Endodermal cell (in vitro differentiated cells): ENCODE results near the gene TRIM9. TPM values are rescaled to one million over a fixed set of nuclear protein-coding genes. Genes with fewer than 3 reads are reported as not detected.

Experiments
- DNase-seq: peaks from one replicate; pipeline ENCODE4 v3.0.0-alpha.2; 2017
- H3K27ac ChIP-seq: 2 replicates; pipeline ENCODE4 v1.5.1; 2013; ENCODE audit warnings: mild to moderate bottlenecking, low read depth, low read length, moderate library complexity
- H3K27me3 ChIP-seq: 2 replicates; pipeline ENCODE4 v1.6.1; 2013; ENCODE audit warnings: mild to moderate bottlenecking, low read length, moderate library complexity; ENCODE audit not compliant: insufficient read depth, control insufficient read depth, poor library complexity, severe bottlenecking
- H3K36me3 ChIP-seq: 2 replicates; pipeline ENCODE4 v1.7.0; 2013; ENCODE audit warnings: mild to moderate bottlenecking, low read length, moderate library complexity; ENCODE audit not compliant: control insufficient read depth, insufficient read depth
- H3K4me1 ChIP-seq: one replicate; pipeline ENCODE4 v1.7.0; 2013; ENCODE audit warnings: low read length; ENCODE audit not compliant: control insufficient read depth, insufficient read depth
- H3K4me3 ChIP-seq: 2 replicates; pipeline ENCODE4 v1.5.1; 2013; ENCODE audit warnings: mild to moderate bottlenecking, low read length, moderate library complexity
- H3K9ac ChIP-seq: 2 replicates; pipeline ENCODE4 v1.6.1; 2013; ENCODE audit warnings: mild to moderate bottlenecking, low read length, moderate library complexity; ENCODE audit not compliant: poor library complexity, severe bottlenecking; ENCODE audit errors: extremely low read depth
- H3K9me3 ChIP-seq: 2 replicates; pipeline ENCODE4 v1.6.1; 2013; ENCODE audit warnings: mild to moderate bottlenecking, low read length, moderate library complexity; ENCODE audit not compliant: control insufficient read depth
- H3K27ac Mint-ChIP-seq: 2 replicates; pipeline ENCODE4 v1.8.0; 2020; ENCODE audit warnings: mixed read lengths
- H3K27me3 Mint-ChIP-seq: 2 replicates; pipeline ENCODE4 v1.8.0; 2021; ENCODE audit warnings: mild to moderate bottlenecking, mixed read lengths; ENCODE audit not compliant: insufficient read depth
- H3K36me3 Mint-ChIP-seq: 2 replicates; pipeline ENCODE4 v1.8.0; 2020; ENCODE audit warnings: low read depth, mixed read lengths
- H3K4me1 Mint-ChIP-seq: 2 replicates; pipeline ENCODE4 v1.8.0; 2020; ENCODE audit warnings: mixed read lengths
- H3K4me3 Mint-ChIP-seq: 2 replicates; pipeline ENCODE4 v1.8.0; 2020; ENCODE audit warnings: mild to moderate bottlenecking, moderate library complexity, mixed read lengths
- H3K9me3 Mint-ChIP-seq: 2 replicates; pipeline ENCODE4 v1.8.0; 2020; ENCODE audit warnings: mild to moderate bottlenecking, mixed read lengths
- WGBS, 2 experiments: methylation state at CpG; one replicate each; pipeline versions ENCODE4 v1.1.5 to v1.1.7; 2013; ENCODE audit warnings: missing lambda C conversion rate in 2 of 2, mixed read lengths in 1 of 2; ENCODE audit not compliant: insufficient coverage in 1 of 2, insufficient read length in 1 of 2; 5-methylcytosine and 5-hydroxymethylcytosine counted together
- total RNA-seq, 2 donors: library from RNA; stranded (reverse); fragmentation: NEBNext Ultra II Directional in 1 of 2; extraction: Animal tissue kit (Norgen Biotek cat#: 25700) in 1 of 2; gene quantifications; 2 replicates in 1 of 2; 3 replicates in 1 of 2; pipeline ENCODE4 v1.2.1, GENCODE V29; 2021
- TF ChIP-seq, protein P1 (sequence below): fragments of 200-600 bp; sonication (generic); conservative IDR thresholded peaks from 2 replicates; pipeline ENCODE4 v1.5.0; 2021; ENCODE audit warnings: antibody characterized with exemption, mild to moderate bottlenecking

TRIM9 gene
- total RNA-seq, 2 donors from 2014 or later, result 0.81 to 0.82 TPM

DNA sequence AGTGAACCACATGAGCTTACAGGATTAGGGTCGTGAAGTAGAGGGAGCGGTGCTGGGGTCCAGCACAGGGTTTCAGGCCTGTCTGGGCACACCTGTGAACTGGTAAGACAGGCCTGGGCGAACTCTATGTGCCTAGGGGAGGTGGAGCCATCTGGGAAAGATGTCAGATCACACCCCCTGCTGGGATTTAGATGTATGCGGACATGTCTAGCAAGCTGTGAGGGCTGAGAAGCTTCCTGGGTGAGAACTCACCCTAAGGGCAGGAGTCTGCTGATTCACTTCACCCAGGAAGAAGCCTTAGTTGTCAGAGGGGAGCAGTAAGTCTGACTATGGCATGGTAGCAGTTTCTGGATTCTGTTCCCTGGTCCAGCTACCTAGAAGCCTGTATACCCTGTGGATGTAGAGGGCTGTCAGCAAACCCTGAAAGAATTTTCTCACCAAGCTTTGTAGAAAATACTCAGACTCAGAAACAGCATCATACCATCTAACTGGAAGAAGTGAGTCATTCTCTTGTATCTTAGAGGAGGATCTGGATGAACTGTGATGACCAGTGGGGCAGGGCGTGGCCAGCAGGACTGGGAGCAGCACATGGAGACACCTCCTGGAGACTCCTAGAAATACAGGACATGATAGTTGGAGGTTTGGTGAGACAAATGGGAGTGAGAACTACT is 139.4 kb downstream of the TRIM9 start:
- WGBS, 2 experiments, result 84 to 86% methylated on average over 4 to 5 of the region's 5 CpGs
- H3K27ac Mint-ChIP-seq, result no peak overlapping the region
- H3K9me3 Mint-ChIP-seq, result peaks cover 1% of the 10 kb centered on the region
- Histone ChIP-seq H3K9me3 (no peaks in the 10 kb centered on the region), H3K27ac (no peak overlapping the region), H3K9ac (no peak overlapping the region), H3K4me3 (no peak overlapping the region), H3K36me3 (no peaks in the 10 kb centered on the region), H3K4me1 (no peaks in the 10 kb centered on the region), H3K27me3 (no peaks in the 10 kb centered on the region)
- H3K4me1 Mint-ChIP-seq, result peaks cover 3% of the 10 kb centered on the region
- no peak overlapping the region for H3K4me3 Mint-ChIP-seq
- DNase-seq, result peak; percentile 88
- H3K27me3 Mint-ChIP-seq, result no peaks in the 10 kb centered on the region
- TF ChIP-seq, protein P1, sequence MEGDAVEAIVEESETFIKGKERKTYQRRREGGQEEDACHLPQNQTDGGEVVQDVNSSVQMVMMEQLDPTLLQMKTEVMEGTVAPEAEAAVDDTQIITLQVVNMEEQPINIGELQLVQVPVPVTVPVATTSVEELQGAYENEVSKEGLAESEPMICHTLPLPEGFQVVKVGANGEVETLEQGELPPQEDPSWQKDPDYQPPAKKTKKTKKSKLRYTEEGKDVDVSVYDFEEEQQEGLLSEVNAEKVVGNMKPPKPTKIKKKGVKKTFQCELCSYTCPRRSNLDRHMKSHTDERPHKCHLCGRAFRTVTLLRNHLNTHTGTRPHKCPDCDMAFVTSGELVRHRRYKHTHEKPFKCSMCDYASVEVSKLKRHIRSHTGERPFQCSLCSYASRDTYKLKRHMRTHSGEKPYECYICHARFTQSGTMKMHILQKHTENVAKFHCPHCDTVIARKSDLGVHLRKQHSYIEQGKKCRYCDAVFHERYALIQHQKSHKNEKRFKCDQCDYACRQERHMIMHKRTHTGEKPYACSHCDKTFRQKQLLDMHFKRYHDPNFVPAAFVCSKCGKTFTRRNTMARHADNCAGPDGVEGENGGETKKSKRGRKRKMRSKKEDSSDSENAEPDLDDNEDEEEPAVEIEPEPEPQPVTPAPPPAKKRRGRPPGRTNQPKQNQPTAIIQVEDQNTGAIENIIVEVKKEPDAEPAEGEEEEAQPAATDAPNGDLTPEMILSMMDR, result peak; percentile 62
- H3K36me3 Mint-ChIP-seq, result no peaks in the 10 kb centered on the region

- H3K9ac ChIP-seq, result no peak overlapping the region
- Mint-ChIP-seq H3K27me3 (no peaks in the 10 kb centered on the region), H3K4me3 (no peak overlapping the region), H3K9me3 (peaks cover 1% of the 10 kb centered on the region), H3K36me3 (no peaks in the 10 kb centered on the region), H3K27ac (no peak overlapping the region), H3K4me1 (peaks cover 3% of the 10 kb centered on the region)
- no peak overlapping the region for H3K4me3 ChIP-seq
- TF ChIP-seq, protein P1, result peak; percentile 77
- no peak for DNase-seq
- H3K36me3 ChIP-seq, result no peaks in the 10 kb centered on the region
- no peaks in the 10 kb centered on the region for H3K9me3 ChIP-seq
- WGBS, 2 experiments, result 60% methylated on average over 1 of the region's 1 CpG; no CpG with 5 or more reads in 1 of the 2 experiments
- H3K27ac ChIP-seq, result no peak overlapping the region
- H3K4me1 ChIP-seq, result no peaks in the 10 kb centered on the region
- no peaks in the 10 kb centered on the region for H3K27me3 ChIP-seq
Measured at GRCh38 chr14:50954811-50955372, 140.0 kb downstream of the TRIM9 start.

DNA sequence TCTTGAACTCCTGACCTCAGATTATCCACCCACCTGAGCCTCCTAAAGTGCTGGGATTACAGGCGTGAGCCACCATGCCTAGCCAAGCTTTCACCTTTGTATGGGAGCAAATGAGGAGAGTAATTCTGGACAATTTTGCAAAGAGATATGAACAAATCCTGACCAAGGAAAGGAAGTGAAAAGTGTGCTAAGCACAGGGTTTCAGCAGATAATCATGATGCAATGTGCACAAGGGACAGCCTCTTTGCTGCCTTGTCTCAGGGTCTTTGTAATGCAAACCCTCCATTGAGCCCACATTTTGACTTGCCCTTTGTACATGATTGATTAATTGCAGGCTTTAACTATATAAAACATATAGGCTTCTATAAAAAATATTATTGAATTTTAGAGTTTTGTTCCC is 141.4 kb downstream of the TRIM9 start:
- Mint-ChIP-seq H3K9me3 (peaks cover 7% of the 10 kb centered on the region), H3K4me1 (peaks cover 3% of the 10 kb centered on the region), H3K27ac (no peak overlapping the region), H3K27me3 (no peaks in the 10 kb centered on the region), H3K4me3 (no peak overlapping the region), H3K36me3 (no peaks in the 10 kb centered on the region)
- Histone ChIP-seq H3K27ac (no peak overlapping the region), H3K36me3 (no peaks in the 10 kb centered on the region), H3K9me3 (no peaks in the 10 kb centered on the region), H3K27me3 (no peaks in the 10 kb centered on the region), H3K4me3 (no peak overlapping the region), H3K4me1 (no peaks in the 10 kb centered on the region), H3K9ac (no peak overlapping the region)
- 83 to 88% methylated on average over 1 of the region's 1 CpG for WGBS, 2 experiments
- no peak for DNase-seq
- TF ChIP-seq, protein P1, result no peak
